Activated CD8-positive, alpha-beta memory T cell treated with anti-CD3 and anti-CD28 coated beads for 4 hours (primary cell): ENCODE results near the gene PNKD.

ENCODE experiments used
- DNase-seq, 2 donors: peaks; one replicate each; pipeline ENCODE4 v3.0.0-alpha.2; 2020; ENCODE audit warnings: low read depth in 2 of 2

PNKD gene

GRCh38 chr2:218269900-218270720 lies at the start of gene PNKD, which contains the start of gene AAMP:
Gene PNKD (plus strand): TSS chr2:218270519. CDS start chr2:218270536, 17 bp downstream.
Gene AAMP (minus strand): TSS chr2:218270137. CDS start chr2:218270086, 51 bp downstream.
- DNase-seq: peak; percentile 100

DNA sequence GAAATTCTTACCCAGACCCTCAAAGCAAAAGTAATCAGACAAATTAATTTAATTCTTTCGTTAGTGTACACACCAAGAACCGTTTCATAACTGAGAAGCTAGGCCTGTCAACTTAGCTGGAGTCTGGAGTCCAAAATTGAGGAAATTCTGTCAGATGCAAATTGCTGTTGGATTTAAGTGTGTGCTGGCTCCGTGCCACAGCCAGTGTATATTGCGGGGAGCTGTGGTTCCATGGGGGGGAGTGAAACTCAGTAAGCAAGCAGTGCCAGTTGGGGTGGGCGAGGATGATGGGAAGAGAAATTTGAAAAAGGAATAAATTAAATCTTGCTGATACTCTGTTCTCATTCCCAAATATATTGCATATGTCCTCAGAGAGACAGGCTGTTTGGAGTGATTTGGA lies 49.3 kb upstream of the PNKD start:
- no peak for DNase-seq

DNA sequence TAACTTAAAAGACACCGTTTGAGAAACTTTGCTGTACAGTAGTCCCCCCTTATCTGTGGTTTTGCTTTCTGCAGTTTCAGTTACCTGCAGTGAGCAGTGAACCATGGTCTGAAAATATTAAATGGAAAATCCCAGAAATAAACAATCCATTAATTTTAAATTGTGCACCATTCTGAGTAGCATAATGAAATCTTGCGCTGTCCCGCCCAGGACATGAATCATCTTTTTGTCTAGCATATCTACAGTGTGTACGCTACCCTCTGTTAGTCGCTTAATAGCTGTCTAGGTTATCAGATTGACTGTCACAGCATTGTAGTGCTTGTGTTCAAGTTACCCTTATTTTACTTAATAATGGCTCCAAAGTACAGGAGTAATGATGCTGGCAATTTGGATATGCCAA lies 47.3 kb upstream of the PNKD start:
- no peak for DNase-seq

DNA sequence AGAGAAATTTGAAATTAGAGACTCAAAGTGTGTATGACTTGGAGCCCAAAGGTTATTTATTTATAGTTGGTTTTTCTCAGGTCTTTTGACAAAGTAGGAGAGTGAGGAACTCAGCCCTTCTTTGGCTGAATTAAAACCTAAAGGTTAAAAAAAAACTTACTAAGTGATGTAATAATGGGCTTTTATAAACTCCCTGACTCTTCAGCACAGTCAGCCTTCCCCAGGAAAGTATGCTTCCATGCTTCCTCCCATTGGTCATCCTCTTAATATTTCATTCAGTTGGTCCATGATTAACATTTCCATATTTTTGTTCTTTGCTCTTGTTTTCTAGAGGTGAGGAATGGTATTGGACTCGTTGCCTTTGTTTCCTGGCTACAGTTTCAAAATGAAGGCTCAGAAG lies 46.1 kb upstream of the PNKD start:
- DNase-seq: no peak

DNA sequence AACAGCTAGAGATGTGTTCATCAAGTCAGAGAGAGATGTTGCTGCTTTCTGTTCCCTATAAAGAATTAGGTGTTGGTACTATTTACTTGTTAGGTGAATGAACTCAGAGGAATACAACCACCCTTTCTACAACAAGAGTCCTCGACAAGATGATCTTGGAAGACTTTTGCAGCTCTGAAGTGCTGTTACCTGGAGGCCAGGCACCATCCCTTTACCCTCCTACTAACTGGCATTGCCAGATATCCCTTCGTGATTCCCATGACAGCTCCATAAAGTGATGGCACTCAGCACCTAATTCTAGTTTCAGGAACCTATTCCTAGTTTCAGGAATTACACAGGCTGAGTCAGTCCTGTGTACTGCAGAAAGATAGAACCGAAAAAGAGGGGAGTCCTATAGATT lies 43.4 kb upstream of the PNKD start:
- no peak for DNase-seq

DNA sequence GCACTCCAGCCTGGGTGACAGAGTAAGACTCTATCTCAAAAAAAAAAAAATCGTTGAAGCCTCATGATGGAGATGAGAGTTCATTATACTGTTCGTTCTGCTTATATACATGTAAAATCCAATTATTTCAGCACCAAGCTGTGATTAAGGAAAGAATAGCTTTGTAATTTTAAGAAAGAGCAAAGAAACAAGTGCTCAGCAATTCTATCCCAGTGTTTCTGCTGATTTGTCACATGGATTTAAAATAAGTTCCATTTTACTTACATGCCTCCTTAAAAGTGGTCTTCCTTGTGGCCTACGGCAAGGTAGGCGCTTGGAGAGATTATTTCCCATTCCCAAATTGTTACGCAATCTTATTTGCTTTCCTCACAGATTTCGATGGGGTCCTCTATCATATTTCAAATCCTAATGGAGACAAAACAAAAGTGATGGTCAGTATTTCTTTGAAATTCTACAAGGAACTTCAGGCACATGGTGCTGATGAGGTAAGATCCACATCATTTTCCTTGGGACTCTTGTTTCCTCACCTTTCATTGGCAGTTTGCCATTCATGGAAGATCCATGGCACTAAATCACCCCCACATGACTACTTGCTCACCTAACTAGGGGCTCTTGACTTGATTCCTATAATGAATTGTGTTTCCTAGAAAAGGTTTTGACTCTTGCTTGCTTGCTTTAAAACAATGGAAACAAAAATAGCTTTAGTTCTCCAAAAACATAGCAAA lies 41.8 kb upstream of the PNKD start:
- DNase-seq: no peak

GRCh38 chr2:218229239-218229638 lies 41.1 kb upstream of the PNKD start:
- peak in 1 of 2 donors; percentile 30 for DNase-seq

DNA sequence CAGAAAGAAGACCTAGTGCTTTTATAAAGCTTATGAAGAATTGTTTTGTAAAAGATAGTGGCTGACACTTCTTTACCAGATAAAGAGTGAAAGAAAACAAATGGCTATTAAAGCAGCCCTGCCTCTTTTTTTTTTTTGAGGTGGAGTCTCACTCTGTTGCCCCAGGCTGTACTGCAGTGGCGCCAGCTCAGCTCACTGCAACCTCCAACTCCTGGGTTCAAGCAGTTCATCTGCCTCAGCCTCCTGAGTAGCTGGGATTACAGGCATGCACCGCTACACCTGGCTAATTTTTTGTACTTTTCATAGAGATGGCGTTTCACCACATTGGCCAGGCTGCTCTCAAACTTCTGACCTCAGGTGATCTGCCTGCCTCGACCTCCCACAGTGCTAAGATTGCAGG lies 40.5 kb upstream of the PNKD start:
- no peak for DNase-seq

- DNase-seq: no peak
Observed at GRCh38 chr2:218230882-218231281, 39.4 kb upstream of the PNKD start.

DNA sequence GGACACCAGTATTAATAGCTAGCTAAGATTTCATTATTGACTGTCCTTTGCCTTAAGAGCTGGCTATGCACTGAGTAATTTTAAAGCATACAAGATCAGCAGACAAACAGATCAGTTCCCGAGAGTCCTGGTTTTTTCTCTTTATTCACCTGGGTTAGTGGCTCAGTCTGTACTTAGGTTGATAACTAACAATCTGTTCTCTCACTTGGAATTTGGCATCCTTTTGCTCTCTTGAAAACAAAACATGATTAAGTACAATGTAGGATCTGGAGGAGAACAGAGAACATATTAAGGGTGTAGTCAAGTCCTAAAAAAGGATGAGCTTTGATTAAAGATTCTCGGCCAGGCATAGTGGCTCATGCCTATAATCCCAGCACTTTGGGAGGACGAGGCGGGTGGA lies 36.8 kb upstream of the PNKD start:
- DNase-seq: no peak

DNA sequence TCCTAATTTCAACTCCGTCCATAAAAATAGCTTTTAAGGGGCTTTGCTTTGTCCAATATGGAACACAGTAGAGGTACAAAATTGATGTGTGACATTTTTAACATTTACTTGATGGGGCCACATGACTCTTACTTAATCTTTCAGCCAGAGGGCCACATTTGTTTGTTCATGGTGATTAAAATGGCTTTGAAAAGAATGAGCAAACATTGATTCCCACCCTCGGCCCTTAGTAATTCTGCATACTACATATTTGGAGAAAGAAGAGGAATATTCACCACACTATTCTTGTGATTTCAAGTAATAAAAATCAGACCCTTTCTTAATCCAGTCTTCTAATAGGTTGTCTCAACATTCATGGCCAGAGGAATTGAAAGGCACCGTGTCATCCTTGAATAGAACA lies 35.8 kb upstream of the PNKD start:
- no peak for DNase-seq

GRCh38 chr2:218235017-218235416 lies 35.3 kb upstream of the PNKD start:
- no peak for DNase-seq

- no peak for DNase-seq
Observed at GRCh38 chr2:218236829-218237228, 33.5 kb upstream of the PNKD start.

DNA sequence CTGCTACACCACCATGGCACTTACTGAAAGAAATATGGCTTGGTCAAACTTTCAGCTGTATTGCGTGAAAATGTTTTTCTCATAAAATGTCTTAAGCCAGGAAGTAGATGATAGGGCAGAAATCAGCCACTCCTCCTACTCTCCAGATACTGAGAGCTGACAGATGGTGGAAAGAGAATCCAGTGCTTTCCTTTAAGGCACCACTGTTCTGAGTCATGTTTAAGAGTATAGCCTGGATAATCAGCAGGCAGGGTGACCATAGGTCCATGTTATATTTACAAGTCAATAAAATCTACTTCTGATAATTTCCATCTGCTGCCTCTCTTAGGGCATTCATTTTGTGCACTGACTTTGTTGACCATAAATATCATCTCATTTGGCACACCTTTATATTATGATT lies 31.4 kb upstream of the PNKD start:
- DNase-seq: no peak

GRCh38 chr2:218244204-218244603 lies 26.1 kb upstream of the PNKD start:
- no peak for DNase-seq

DNA sequence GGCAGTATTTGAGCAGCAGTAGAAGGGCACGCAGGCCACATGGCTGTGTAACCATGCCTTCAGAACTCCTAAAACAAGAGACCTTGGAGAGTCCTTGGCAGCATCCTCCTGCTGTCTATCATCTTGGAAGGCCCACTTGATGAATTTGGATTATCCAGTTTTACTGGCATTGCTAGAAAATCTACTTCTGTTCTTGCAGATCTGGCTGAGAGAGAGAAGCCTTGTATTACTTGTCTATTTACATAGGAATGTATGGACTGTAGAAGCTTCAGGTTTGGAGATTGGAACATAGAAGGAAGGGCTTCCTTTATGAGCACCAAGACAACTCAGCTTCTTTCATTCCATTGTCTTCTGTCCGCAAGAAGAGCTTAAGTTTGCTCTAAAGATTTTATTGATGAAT lies 25.7 kb upstream of the PNKD start:
- DNase-seq: no peak

- DNase-seq: no peak
Observed at GRCh38 chr2:218245214-218245613, 25.1 kb upstream of the PNKD start.

DNA sequence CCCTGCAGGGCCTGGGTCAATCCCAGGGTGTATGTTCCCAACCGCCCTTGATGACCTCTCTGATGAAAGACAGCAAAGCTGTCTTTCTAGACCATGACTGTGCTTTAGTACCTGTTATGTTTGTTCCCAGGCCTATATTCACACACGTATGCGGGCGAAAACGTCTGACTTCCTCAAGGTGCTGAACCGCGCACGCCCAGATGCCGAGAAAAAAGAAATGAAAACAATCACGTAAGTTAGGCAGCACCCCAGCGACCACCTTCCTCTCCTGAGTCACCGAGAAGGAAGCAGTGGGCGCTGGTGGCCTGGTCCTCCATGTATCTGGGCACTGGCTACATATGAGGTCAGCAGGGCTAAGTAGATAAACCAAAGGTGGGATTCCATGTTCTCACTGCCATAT lies 20.6 kb upstream of the PNKD start:
- no peak for DNase-seq

DNA sequence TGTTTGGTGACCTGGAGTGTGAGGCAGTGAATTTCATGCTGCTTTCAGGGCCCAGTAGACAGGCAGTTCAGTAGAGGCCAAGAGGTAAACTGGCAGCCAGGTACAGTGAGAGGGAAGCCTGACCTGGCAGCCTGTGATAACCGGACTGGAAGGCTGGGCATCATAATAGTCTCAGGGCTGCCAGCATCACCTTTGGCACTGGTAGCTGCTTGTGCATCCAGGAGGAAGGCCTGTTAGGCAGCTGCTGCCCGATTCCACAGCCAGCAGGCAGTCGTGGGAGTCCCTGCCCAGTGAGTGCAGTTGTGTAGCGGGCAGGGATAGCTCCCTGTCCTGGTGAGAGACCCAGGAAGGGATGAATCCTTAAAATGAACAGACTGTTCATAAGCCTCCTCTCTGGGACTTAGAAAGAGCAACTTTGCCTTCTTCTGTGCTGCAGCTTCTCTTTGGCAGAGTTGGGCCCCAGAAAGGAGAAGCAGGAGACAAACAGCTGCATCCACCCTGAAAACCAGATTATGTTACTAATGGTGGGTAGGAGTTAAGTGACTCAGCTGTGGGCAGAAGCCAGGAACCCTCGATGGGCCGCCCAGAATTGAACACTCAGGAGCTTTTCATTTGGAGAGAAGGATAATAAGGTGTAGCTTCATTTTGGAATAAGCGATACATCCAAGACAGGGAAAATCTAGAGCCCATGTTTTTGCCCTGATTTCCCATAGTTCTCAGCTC lies 17.6 kb upstream of the PNKD start:
- DNase-seq: no peak

DNA sequence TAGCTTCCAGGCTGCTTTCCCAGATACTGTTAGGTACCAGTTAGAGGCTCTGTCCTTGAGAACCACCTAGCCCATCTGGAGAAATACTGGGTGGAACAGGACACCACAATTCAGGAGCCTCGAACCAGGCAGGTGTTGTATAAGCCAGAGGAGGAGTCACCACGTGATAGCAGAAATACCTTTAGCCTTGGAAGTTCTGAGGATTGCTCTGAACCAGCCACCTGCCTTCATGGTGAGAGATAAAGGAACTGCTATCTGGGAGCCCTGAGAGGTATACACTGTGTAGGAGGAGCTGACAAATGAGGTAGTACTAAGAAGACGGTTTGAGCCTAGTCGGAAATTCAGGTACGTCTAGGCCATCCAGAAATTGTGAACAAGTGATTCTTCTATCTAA lies 17.1 kb upstream of the PNKD start:
- DNase-seq: no peak

DNA sequence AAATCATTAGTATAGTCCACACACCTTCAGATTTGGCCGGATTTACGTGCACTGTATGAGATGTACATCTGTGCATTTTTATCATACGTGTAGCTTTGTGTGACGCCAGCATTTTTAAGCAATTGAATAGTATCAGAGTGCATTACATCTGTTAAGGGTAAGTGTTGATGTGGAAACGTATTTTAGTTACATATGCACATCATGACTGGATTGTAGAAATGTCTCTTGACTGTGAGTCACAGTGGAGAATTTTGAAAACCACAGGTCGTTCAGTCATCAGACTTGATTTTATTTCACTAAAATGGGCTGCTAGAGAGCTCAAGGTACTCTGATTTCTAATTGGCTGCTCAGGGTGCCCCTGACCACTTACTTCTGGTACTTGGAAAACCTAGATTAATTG lies 14.9 kb upstream of the PNKD start:
- no peak for DNase-seq

DNA sequence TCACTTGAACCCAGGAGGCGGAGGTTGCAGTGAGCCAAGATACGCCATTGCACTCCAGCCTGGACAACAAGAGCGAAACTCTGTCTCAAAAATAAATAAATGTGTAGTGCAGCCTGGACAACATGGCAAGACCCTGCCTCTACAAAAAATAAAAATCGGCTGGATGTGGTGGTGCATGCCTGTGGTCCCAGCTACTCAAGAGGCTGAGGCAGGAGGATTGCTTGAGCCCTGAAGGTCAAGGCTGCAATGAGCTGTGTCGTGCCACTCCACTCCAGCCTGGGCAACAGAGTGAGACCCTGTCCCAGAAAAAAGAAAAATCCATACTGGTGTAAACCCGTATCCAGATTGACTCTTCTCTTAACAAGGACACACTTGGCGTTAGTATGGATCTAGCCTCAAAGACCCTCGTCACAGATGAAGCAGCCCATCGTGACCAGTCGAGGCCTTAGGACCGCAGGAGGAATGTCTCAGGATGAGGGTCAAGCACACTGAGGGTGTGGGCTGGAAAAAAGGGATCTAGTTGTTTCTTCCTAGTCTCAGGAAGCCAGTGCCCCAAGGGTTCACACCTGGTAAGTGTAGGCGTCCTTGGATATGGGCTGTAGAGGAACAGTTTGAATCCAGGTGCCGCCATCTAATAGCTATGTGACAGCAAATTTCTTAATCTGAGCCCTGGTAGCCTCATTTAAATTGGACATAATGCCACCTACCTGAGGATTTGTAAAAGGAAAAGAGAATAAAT lies 13.5 kb upstream of the PNKD start:
- no peak for DNase-seq
